Panc1 (cell line): ENCODE measurements around the gene GPATCH8. TPM values are rescaled to one million over a fixed set of nuclear protein-coding genes. Genes with fewer than 3 reads are reported as not detected.
A peak's percentile ranks its signal among the peaks of the same experiment; 100 is the strongest.

Experiments
- ATAC-seq: fragments of 200-7000 bp; cut with Tn5 transposase; 2 replicates; pipeline ENCODE4 v1.9.1; 2020; ENCODE audit warnings: mild to moderate bottlenecking, moderate library complexity
- BruUV-seq: library from RNA; stranded (reverse); fragments of 400-500 nt; replicated peaks from 2 replicates; lab custom pipeline; 2021; lab: Mats Ljungman, UMichigan
- CTCF ChIA-PET: fragments of 300-600 bp; sonication (Branson Sonifier 250); formaldehyde crosslinking; loops from one replicate; lab custom pipeline; 2022; ENCODE audit warnings: antibody characterized with exemption; lab: Charles Lee
- POLR2A ChIA-PET: fragments of 300-600 bp; sonication (Branson Sonifier 250); formaldehyde crosslinking; loops from one replicate; lab custom pipeline; 2022; ENCODE audit warnings: antibody characterized with exemption; lab: Charles Lee
- DNase-seq: peaks from one replicate; pipeline ENCODE4 v3.0.0-alpha.2; 2010; ENCODE audit warnings: low read depth, low spot score
- H3K27ac ChIP-seq: 2 replicates; pipeline ENCODE4 v1.5.1; 2011; ENCODE audit warnings: mild to moderate bottlenecking, low read length, inconsistent platforms
- H3K27me3 ChIP-seq: fragments of 200-500 bp; sonication (Bioruptor generic); 2 replicates; pipeline ENCODE4 v1.6.0; 2014; ENCODE audit warnings: low read length, inconsistent platforms; ENCODE audit not compliant: control insufficient read depth, insufficient read depth
- H3K36me3 ChIP-seq: fragments of 200-500 bp; sonication (Bioruptor generic); 2 replicates; pipeline ENCODE4 v1.5.1; 2014; ENCODE audit warnings: inconsistent platforms, mild to moderate bottlenecking, low read length, moderate library complexity; ENCODE audit not compliant: control insufficient read depth, insufficient read depth
- H3K4me1 ChIP-seq: 2 replicates; pipeline ENCODE4 v1.5.1; 2011; ENCODE audit warnings: inconsistent platforms, mild to moderate bottlenecking, low read length, moderate library complexity; ENCODE audit not compliant: control insufficient read depth, insufficient read depth
- H3K4me3 ChIP-seq, 2 experiments: 2 replicates each; pipeline ENCODE4 v1.5.1; 2011 to 2012; ENCODE audit warnings: low read depth in 2 of 2, low read length in 2 of 2, mild to moderate bottlenecking in 2 of 2, inconsistent platforms in 1 of 2, moderate library complexity in 1 of 2
- H3K9me3 ChIP-seq: fragments of 200-500 bp; sonication (Bioruptor generic); 2 replicates; pipeline ENCODE4 v1.5.1; 2014; ENCODE audit warnings: low read depth, mild to moderate bottlenecking, inconsistent platforms, low read length, moderate library complexity; ENCODE audit not compliant: control insufficient read depth, insufficient read depth
- POLR2AphosphoS5 ChIP-seq: IDR thresholded peaks from 2 replicates; pipeline ENCODE4 v1.6.1; 2012; ENCODE audit warnings: mild to moderate bottlenecking, low read depth, low read length, moderate library complexity
- REST ChIP-seq, 2 experiments: IDR thresholded peaks; 2 replicates each; pipeline ENCODE4 v1.6.1; 2011 to 2012; ENCODE audit warnings: low read depth in 2 of 2, control low read depth in 1 of 2, low read length in 1 of 2, mild to moderate bottlenecking in 1 of 2, moderate library complexity in 1 of 2; ENCODE audit not compliant: insufficient read depth in 1 of 2
- SIN3A ChIP-seq: IDR thresholded peaks from 2 replicates; pipeline ENCODE4 v1.6.1; 2012; ENCODE audit warnings: low read depth, mild to moderate bottlenecking, low read length, moderate library complexity, borderline replicate concordance; ENCODE audit not compliant: insufficient read depth
- TCF7L2 ChIP-seq: IDR thresholded peaks from 2 replicates; pipeline ENCODE4 v1.6.1; 2011; ENCODE audit warnings: mild to moderate bottlenecking, low read depth, low read length, inconsistent platforms
- in situ Hi-C: cut with HindIII; loops from 2 replicates; pipeline ENCODE4 v1.10.0; 2016; ENCODE audit warnings: low sequenced_read_pairs, low pct_unique_long_range_greater_than_20kb
- intact Hi-C: fragments of 100-400 bp; cut with micrococcal nuclease; formaldehyde crosslinking; loops from one replicate; pipeline ENCODE4 v1.10.0; 2022; ENCODE audit not compliant: unreplicated experiment
- total RNA-seq: library from RNA; stranded (reverse); gene quantifications from one replicate; pipeline ENCODE4 v1.2.1, GENCODE V29; 2021; ENCODE audit not compliant: unreplicated experiment
- TF ChIP-seq, protein P1 (sequence below): fragments of 450-650 bp; IDR thresholded peaks from 2 replicates; pipeline ENCODE4 v1.5.1; 2017; ENCODE audit warnings: mild to moderate bottlenecking

Gene GPATCH8
- total RNA-seq, 1 experiment from 2014 or later, result 30.8 TPM

- POLR2A ChIA-PET, result interaction anchor here (0.6 kb wide), 1 partner anchor 12 kb away, joined by 3 read pairs; no protein-coding TSS in a partner anchor
- Histone ChIP-seq H3K4me1 (peaks cover 12% of the 10 kb centered on the region), H3K27ac (peak overlapping the region; percentile 97), H3K4me3 (peak overlapping the region; percentile 71 to 96), H3K27me3 (no peaks in the 10 kb centered on the region), H3K36me3 (peaks cover 4% of the 10 kb centered on the region), H3K9me3 (no peaks in the 10 kb centered on the region)
- in situ Hi-C loops (no loop called here), intact Hi-C loops (no loop called here)
- DNase-seq, result no peak
- CTCF ChIA-PET, result interaction anchor here (1.1 kb wide), 1 partner anchor 21 kb away, joined by 3 read pairs; no protein-coding TSS in a partner anchor
- ATAC-seq, result peak; percentile 69
- TF ChIP-seq REST (IDR thresholded peaks at IDR 0.05; ENCODE audit: insufficient read depth in 1 of 2, low read depth in 2 of 2, low read length in 1 of 2), result no peak
- TF ChIP-seq SIN3A, result no peak
- no peak for TF ChIP-seq TCF7L2
- no peak for TF ChIP-seq POLR2AphosphoS5
- TF ChIP-seq, protein P1, sequence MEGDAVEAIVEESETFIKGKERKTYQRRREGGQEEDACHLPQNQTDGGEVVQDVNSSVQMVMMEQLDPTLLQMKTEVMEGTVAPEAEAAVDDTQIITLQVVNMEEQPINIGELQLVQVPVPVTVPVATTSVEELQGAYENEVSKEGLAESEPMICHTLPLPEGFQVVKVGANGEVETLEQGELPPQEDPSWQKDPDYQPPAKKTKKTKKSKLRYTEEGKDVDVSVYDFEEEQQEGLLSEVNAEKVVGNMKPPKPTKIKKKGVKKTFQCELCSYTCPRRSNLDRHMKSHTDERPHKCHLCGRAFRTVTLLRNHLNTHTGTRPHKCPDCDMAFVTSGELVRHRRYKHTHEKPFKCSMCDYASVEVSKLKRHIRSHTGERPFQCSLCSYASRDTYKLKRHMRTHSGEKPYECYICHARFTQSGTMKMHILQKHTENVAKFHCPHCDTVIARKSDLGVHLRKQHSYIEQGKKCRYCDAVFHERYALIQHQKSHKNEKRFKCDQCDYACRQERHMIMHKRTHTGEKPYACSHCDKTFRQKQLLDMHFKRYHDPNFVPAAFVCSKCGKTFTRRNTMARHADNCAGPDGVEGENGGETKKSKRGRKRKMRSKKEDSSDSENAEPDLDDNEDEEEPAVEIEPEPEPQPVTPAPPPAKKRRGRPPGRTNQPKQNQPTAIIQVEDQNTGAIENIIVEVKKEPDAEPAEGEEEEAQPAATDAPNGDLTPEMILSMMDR, result no peak
- BruUV-seq, result no TSS peak
Measured at GRCh38 chr17:44502598-44503146, 534 bp downstream of the GPATCH8 start.

DNA sequence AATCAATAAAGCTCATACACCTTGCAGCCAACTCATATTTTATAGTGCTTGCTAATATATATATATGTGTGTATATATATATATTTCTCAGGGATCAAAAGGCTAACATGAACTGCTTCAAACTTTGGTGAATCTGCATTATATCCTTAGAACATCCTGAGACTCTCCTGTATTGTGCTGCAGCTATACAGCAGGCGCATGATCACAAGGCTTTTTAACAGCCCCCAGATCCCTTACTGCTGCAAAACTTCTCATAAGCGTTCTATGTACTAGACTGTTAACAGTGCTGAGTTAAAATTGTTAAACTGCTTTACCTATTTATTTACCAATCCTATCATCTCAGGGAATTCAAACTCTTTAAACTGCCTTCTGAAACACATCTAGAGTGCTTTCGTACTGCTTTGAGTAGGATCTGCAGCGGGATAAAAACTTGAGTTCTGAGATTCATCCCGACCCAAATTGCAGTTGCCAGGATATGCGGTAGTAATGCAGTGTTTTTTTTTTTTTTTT is 1.3 kb downstream of the GPATCH8 start:
- peaks cover 12% of the 10 kb centered on the region for H3K4me1 ChIP-seq
- no peaks in the 10 kb centered on the region for H3K9me3 ChIP-seq
- no peaks in the 10 kb centered on the region for H3K27me3 ChIP-seq
- ATAC-seq, result no peak
- H3K27ac ChIP-seq, result peak overlapping the region; percentile 97
- H3K36me3 ChIP-seq, result peaks cover 4% of the 10 kb centered on the region
- DNase-seq, result no peak
- ChIA-PET CTCF (interaction anchor here (0.6 kb wide), 1 partner anchor 22 kb away, joined by 4 read pairs; no protein-coding TSS in a partner anchor), POLR2A (no interaction called here)
- intact Hi-C loops, result no loop called here
- BruUV-seq, result no TSS peak
- no peak for TF ChIP-seq SIN3A
- TF ChIP-seq, protein P1, result no peak
- TF ChIP-seq REST (IDR thresholded peaks at IDR 0.05; ENCODE audit: insufficient read depth in 1 of 2, low read depth in 2 of 2, low read length in 1 of 2), result no peak
- TF ChIP-seq POLR2AphosphoS5, result no peak
- no peak for TF ChIP-seq TCF7L2
- H3K4me3 ChIP-seq, result peak overlapping the region; percentile 71 to 96
- in situ Hi-C loops, result no loop called here
